Right lobe of liver (tissue), 4 donors: ENCODE data around the gene SEC16B.

ENCODE experiments used
- POLR2A ChIP-seq: fragments of 450-650 bp; IDR thresholded peaks from one replicate; pipeline ENCODE4 v1.6.1; 2017; ENCODE audit warnings: antibody characterized with exemption, mild to moderate bottlenecking
- TF ChIP-seq, protein P1 (sequence below), 4 donors: fragments of 200-600 bp in 3 of 4; fragments of 450-650 bp in 1 of 4; IDR thresholded peaks; one replicate each; pipeline versions ENCODE4 v1.5.1 to v1.8.0; 2016 to 2022; ENCODE audit warnings: antibody characterized with exemption in 4 of 4, mild to moderate bottlenecking in 2 of 4
- donor health status: DM: no; HTN: no; CAD: no.
- donor health status: DM: no; HTN: no; CAD: no.
- donor health status: DM: no; HTN: yes; CAD: no.

DNA sequence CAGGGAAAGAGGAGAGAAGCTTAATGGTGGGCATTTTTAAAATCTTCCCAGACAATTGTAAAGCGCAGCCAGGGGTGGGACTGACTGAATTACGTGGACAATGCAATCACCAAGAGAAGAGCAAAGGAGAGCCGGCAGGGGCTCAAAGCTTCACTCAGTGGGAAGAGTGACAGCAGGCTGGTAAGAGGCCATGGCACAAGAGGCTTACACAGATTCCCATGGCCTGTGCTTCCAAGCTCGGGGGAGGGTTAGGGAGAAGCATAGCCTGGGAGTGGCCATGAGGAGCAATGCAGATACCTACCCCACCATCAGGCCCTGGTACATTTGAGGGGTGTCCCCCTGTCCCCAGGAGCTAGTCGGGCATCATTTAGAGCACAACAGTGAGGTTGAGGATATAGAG, 27.1 kb upstream of the SEC16B start:
- TF ChIP-seq, protein P1, sequence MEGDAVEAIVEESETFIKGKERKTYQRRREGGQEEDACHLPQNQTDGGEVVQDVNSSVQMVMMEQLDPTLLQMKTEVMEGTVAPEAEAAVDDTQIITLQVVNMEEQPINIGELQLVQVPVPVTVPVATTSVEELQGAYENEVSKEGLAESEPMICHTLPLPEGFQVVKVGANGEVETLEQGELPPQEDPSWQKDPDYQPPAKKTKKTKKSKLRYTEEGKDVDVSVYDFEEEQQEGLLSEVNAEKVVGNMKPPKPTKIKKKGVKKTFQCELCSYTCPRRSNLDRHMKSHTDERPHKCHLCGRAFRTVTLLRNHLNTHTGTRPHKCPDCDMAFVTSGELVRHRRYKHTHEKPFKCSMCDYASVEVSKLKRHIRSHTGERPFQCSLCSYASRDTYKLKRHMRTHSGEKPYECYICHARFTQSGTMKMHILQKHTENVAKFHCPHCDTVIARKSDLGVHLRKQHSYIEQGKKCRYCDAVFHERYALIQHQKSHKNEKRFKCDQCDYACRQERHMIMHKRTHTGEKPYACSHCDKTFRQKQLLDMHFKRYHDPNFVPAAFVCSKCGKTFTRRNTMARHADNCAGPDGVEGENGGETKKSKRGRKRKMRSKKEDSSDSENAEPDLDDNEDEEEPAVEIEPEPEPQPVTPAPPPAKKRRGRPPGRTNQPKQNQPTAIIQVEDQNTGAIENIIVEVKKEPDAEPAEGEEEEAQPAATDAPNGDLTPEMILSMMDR (IDR thresholded peaks at IDR 0.05): no peak
- no peak for TF ChIP-seq POLR2A
